Endodermal cell (in vitro differentiated cells): ENCODE measurements around the gene LNPEP. TPM values are rescaled to one million over a fixed set of nuclear protein-coding genes. Genes with fewer than 3 reads are reported as not detected.

Experiments used
- DNase-seq: peaks from one replicate; pipeline ENCODE4 v3.0.0-alpha.2; 2017
- H3K27ac ChIP-seq: 2 replicates; pipeline ENCODE4 v1.5.1; 2013; ENCODE audit warnings: mild to moderate bottlenecking, low read depth, low read length, moderate library complexity
- H3K27me3 ChIP-seq: 2 replicates; pipeline ENCODE4 v1.6.1; 2013; ENCODE audit warnings: mild to moderate bottlenecking, low read length, moderate library complexity; ENCODE audit not compliant: insufficient read depth, control insufficient read depth, poor library complexity, severe bottlenecking
- H3K36me3 ChIP-seq: 2 replicates; pipeline ENCODE4 v1.7.0; 2013; ENCODE audit warnings: mild to moderate bottlenecking, low read length, moderate library complexity; ENCODE audit not compliant: control insufficient read depth, insufficient read depth
- H3K4me1 ChIP-seq: one replicate; pipeline ENCODE4 v1.7.0; 2013; ENCODE audit warnings: low read length; ENCODE audit not compliant: control insufficient read depth, insufficient read depth
- H3K4me3 ChIP-seq: 2 replicates; pipeline ENCODE4 v1.5.1; 2013; ENCODE audit warnings: mild to moderate bottlenecking, low read length, moderate library complexity
- H3K9ac ChIP-seq: 2 replicates; pipeline ENCODE4 v1.6.1; 2013; ENCODE audit warnings: mild to moderate bottlenecking, low read length, moderate library complexity; ENCODE audit not compliant: poor library complexity, severe bottlenecking; ENCODE audit errors: extremely low read depth
- H3K9me3 ChIP-seq: 2 replicates; pipeline ENCODE4 v1.6.1; 2013; ENCODE audit warnings: mild to moderate bottlenecking, low read length, moderate library complexity; ENCODE audit not compliant: control insufficient read depth
- H3K27ac Mint-ChIP-seq: 2 replicates; pipeline ENCODE4 v1.8.0; 2020; ENCODE audit warnings: mixed read lengths
- H3K27me3 Mint-ChIP-seq: 2 replicates; pipeline ENCODE4 v1.8.0; 2021; ENCODE audit warnings: mild to moderate bottlenecking, mixed read lengths; ENCODE audit not compliant: insufficient read depth
- H3K36me3 Mint-ChIP-seq: 2 replicates; pipeline ENCODE4 v1.8.0; 2020; ENCODE audit warnings: low read depth, mixed read lengths
- H3K4me1 Mint-ChIP-seq: 2 replicates; pipeline ENCODE4 v1.8.0; 2020; ENCODE audit warnings: mixed read lengths
- H3K4me3 Mint-ChIP-seq: 2 replicates; pipeline ENCODE4 v1.8.0; 2020; ENCODE audit warnings: mild to moderate bottlenecking, moderate library complexity, mixed read lengths
- H3K9me3 Mint-ChIP-seq: 2 replicates; pipeline ENCODE4 v1.8.0; 2020; ENCODE audit warnings: mild to moderate bottlenecking, mixed read lengths
- WGBS, 2 experiments: methylation state at CpG; one replicate each; pipeline versions ENCODE4 v1.1.5 to v1.1.7; 2013; ENCODE audit warnings: missing lambda C conversion rate in 2 of 2, mixed read lengths in 1 of 2; ENCODE audit not compliant: insufficient coverage in 1 of 2, insufficient read length in 1 of 2; 5-methylcytosine and 5-hydroxymethylcytosine counted together
- total RNA-seq, 2 donors: library from RNA; stranded (reverse); fragmentation: NEBNext Ultra II Directional in 1 of 2; extraction: Animal tissue kit (Norgen Biotek cat#: 25700) in 1 of 2; gene quantifications; 2 replicates in 1 of 2; 3 replicates in 1 of 2; pipeline ENCODE4 v1.2.1, GENCODE V29; 2021
- TF ChIP-seq, protein P1 (sequence below): fragments of 200-600 bp; sonication (generic); conservative IDR thresholded peaks from 2 replicates; pipeline ENCODE4 v1.5.0; 2021; ENCODE audit warnings: antibody characterized with exemption, mild to moderate bottlenecking

The LNPEP gene
- total RNA-seq, 2 donors from 2014 or later = 11.2 to 12.3 TPM

- H3K36me3 Mint-ChIP-seq = no peaks in the 10 kb centered on the region
- no peaks in the 10 kb centered on the region for H3K9me3 Mint-ChIP-seq
- Histone ChIP-seq H3K4me3 (no peak overlapping the region), H3K36me3 (no peaks in the 10 kb centered on the region), H3K9ac (no peak overlapping the region), H3K27me3 (no peaks in the 10 kb centered on the region), H3K9me3 (no peaks in the 10 kb centered on the region), H3K4me1 (no peaks in the 10 kb centered on the region), H3K27ac (no peak overlapping the region)
- no peak for DNase-seq
- WGBS, 2 experiments = 86 to 95% methylated on average over 1 to 3 of the region's 3 CpGs
- H3K4me1 Mint-ChIP-seq = no peaks in the 10 kb centered on the region
- H3K27ac Mint-ChIP-seq = no peak overlapping the region
- TF ChIP-seq, protein P1, sequence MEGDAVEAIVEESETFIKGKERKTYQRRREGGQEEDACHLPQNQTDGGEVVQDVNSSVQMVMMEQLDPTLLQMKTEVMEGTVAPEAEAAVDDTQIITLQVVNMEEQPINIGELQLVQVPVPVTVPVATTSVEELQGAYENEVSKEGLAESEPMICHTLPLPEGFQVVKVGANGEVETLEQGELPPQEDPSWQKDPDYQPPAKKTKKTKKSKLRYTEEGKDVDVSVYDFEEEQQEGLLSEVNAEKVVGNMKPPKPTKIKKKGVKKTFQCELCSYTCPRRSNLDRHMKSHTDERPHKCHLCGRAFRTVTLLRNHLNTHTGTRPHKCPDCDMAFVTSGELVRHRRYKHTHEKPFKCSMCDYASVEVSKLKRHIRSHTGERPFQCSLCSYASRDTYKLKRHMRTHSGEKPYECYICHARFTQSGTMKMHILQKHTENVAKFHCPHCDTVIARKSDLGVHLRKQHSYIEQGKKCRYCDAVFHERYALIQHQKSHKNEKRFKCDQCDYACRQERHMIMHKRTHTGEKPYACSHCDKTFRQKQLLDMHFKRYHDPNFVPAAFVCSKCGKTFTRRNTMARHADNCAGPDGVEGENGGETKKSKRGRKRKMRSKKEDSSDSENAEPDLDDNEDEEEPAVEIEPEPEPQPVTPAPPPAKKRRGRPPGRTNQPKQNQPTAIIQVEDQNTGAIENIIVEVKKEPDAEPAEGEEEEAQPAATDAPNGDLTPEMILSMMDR = no peak
- H3K4me3 Mint-ChIP-seq = no peak overlapping the region
- H3K27me3 Mint-ChIP-seq = no peaks in the 10 kb centered on the region
Measured at GRCh38 chr5:97073420-97073819, 137.5 kb downstream of the LNPEP start.

DNA sequence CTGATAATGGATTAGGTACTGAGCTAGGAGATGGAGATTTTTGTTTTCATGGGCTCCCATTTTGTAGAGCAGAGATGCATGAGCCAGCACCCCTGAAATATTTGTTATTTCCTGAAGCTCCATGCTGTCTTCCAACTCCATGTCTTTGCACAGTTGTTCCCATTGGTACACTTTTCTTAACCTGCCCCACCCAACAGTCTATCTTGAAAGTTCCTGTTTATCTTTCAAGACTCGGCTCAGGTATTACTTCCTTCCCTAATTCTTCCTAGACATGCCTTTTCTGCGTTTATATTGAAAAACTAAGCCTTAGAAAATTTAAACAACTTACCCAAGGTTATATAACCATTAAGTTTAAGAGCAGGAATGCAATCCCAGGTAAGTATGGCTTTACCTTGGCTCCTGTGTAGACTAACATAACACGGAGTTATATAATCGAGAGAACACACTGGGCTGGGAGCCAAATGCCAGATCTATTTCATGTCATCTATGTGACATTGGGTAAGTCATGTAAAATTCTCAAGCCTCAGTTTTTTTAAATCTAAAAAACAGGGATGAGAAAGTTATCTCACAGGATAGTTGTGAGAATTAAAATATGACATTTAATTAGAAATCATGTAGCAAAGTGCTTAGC is 139.1 kb downstream of the LNPEP start:
- no peak overlapping the region for H3K27ac Mint-ChIP-seq
- WGBS, 2 experiments = 97 to 100% methylated on average over 4 of the region's 4 CpGs

GRCh38 chr5:97075649-97076048 is 139.8 kb downstream of the LNPEP start:
- Histone ChIP-seq H3K4me3 (no peak overlapping the region), H3K4me1 (no peaks in the 10 kb centered on the region), H3K9me3 (no peaks in the 10 kb centered on the region), H3K27ac (no peak overlapping the region), H3K9ac (no peak overlapping the region), H3K36me3 (no peaks in the 10 kb centered on the region), H3K27me3 (no peaks in the 10 kb centered on the region)
- no peak overlapping the region for H3K4me3 Mint-ChIP-seq
- 90 to 96% methylated on average over 5 of the region's 5 CpGs for WGBS, 2 experiments
- no peak overlapping the region for H3K27ac Mint-ChIP-seq
- no peak for DNase-seq
- H3K4me1 Mint-ChIP-seq = peaks cover 5% of the 10 kb centered on the region
- H3K9me3 Mint-ChIP-seq = no peaks in the 10 kb centered on the region
- TF ChIP-seq, protein P1 = no peak
- H3K36me3 Mint-ChIP-seq = no peaks in the 10 kb centered on the region
- H3K27me3 Mint-ChIP-seq = no peaks in the 10 kb centered on the region

More for the DNA sequence above, 139.1 kb downstream of the LNPEP start:
- Histone ChIP-seq H3K4me1 (no peaks in the 10 kb centered on the region), H3K36me3 (no peaks in the 10 kb centered on the region), H3K9me3 (no peaks in the 10 kb centered on the region), H3K27me3 (no peaks in the 10 kb centered on the region), H3K4me3 (no peak overlapping the region), H3K9ac (no peak overlapping the region), H3K27ac (no peak overlapping the region)
- TF ChIP-seq, protein P1 = no peak
- H3K4me1 Mint-ChIP-seq = peaks cover 5% of the 10 kb centered on the region
- H3K36me3 Mint-ChIP-seq = no peaks in the 10 kb centered on the region
- no peak for DNase-seq
- H3K4me3 Mint-ChIP-seq = no peak overlapping the region
- no peaks in the 10 kb centered on the region for H3K27me3 Mint-ChIP-seq
- H3K9me3 Mint-ChIP-seq = no peaks in the 10 kb centered on the region
